Measurements from ENCODE around the gene SLC46A1.

The SLC46A1 gene

DNA sequence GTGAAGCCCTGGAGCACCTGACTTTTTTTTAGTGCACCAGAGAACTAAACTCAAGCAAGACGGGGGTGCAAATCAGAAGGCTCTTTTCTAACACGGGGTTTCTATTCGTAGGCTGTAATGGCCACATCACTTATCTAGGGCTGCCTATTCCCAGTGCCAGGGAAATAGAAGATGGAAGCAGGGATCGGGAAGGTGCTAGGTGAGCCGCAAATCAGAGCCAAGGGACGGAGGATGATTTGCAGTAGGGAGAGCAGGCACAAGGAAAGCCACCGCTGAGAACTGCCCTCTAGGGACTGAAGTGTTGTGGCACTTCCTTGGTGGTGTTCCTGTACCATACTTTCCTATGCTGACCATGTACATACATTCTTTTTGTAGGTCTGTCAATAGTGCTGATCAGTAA, 7.8 kb upstream of the SLC46A1 start:
- no peak overlapping the region for H3K9ac ChIP-seq (ENCODE audit: low read depth, low read length)
- peaks cover 11% of the 10 kb centered on the region for H3K4me1 ChIP-seq (ENCODE audit: insufficient read depth, low read length)
- H3K36me3 ChIP-seq (ENCODE audit: insufficient read depth, low read length): no peaks in the 10 kb centered on the region
- H3K9me3 ChIP-seq (ENCODE audit: control insufficient read depth, insufficient read depth, low read length): no peaks in the 10 kb centered on the region

DNA sequence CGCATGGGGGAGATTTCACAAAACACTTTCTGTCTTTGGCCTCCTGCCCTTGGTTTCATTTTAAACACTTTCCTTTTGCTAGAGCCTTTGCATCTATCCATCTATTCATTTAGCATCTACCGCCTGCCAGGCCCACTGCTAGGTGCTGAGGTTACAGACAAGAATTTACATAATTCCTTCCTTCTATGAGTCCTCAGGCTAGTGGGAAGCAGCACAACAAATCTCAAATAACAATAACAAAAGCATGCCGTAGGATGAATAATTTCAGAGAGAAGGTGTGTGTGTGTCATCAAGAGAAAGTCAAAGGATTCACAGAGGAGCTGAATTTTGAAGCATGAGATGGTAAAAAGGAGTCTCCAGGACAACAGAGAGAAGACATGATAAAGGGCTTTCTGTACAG, 6.1 kb upstream of the SLC46A1 start:
- Histone ChIP-seq H3K9ac (ENCODE audit: low read depth, low read length) (no peak overlapping the region), H3K9me3 (ENCODE audit: control insufficient read depth, insufficient read depth, low read length) (no peaks in the 10 kb centered on the region), H3K36me3 (ENCODE audit: insufficient read depth, low read length) (no peaks in the 10 kb centered on the region)

DNA sequence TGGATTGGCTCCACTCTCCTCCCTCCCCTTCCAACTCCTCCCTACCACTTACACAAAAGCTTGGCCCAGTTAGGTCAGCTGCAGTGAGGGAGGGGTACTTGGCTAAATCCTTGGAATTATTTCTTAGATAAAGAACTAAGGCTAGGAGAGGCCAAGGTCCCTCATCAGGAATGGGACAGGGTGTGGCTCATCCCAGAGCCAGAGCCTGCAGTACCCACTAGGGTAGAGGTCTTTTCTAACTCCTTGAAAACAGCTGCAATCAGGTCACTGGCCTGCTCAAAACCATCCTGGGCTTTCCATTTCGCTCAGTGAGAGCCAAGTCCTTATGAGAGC, 1.9 kb upstream of the SLC46A1 start:
- H3K9ac ChIP-seq (ENCODE audit: low read depth, low read length): peak overlapping the region; percentile 9; the same call in 1 of the 2 replicates
- peaks cover 45% of the 10 kb centered on the region for H3K4me1 ChIP-seq (ENCODE audit: insufficient read depth, low read length)
- no peaks in the 10 kb centered on the region for H3K9me3 ChIP-seq (ENCODE audit: control insufficient read depth, insufficient read depth, low read length)
- H3K36me3 ChIP-seq (ENCODE audit: insufficient read depth, low read length): no peaks in the 10 kb centered on the region

More for the DNA sequence above, 6.1 kb upstream of the SLC46A1 start:
- H3K4me1 ChIP-seq (ENCODE audit: insufficient read depth, low read length): peaks cover 26% of the 10 kb centered on the region

DNA sequence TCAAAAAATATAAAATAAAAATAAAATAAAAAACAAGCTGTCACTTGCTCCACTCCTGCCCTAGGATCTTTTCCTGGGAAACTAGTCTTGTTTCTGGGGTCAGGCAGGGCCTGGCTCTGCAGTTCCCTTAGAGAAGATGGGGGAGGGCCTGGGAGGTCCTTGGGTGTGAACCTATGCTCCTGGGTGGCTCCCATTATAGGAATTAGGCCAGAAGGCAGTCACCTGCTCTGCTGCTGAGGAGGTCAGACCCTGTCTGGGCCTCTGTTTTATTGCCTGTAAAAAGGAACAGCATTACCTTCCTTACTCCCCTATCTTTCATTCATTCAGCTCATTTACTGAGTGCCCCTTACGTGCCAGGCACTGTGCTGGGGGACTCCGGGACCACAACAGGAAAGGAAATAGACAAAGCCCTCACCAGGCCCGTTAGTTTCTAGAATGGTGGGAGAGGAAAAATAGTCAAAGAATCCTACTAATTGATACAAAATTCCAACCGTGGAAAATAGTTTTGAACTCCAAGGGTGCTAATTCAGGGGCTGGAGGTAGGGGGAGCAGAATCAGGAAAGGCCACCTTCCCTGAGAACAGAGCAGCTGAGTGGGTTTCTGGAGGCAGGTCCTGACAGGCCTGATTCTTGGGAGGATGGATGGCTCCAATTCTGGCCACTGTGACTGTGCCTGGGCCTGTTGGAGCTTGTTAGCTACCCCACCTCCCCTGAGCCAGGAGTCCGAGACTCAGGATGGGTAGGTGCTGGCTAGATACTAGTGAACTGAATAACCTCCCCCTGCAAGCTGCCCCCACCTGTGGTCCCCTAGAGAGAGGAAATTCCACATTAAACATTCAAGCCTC, 1.3 kb upstream of the SLC46A1 start:
- no peaks in the 10 kb centered on the region for H3K36me3 ChIP-seq (ENCODE audit: insufficient read depth, low read length)
- no peaks in the 10 kb centered on the region for H3K9me3 ChIP-seq (ENCODE audit: control insufficient read depth, insufficient read depth, low read length)
- H3K4me1 ChIP-seq (ENCODE audit: insufficient read depth, low read length): peaks cover 47% of the 10 kb centered on the region
- H3K9ac ChIP-seq (ENCODE audit: low read depth, low read length): peak overlapping the region; percentile 9; the same call in 1 of the 2 replicates

DNA sequence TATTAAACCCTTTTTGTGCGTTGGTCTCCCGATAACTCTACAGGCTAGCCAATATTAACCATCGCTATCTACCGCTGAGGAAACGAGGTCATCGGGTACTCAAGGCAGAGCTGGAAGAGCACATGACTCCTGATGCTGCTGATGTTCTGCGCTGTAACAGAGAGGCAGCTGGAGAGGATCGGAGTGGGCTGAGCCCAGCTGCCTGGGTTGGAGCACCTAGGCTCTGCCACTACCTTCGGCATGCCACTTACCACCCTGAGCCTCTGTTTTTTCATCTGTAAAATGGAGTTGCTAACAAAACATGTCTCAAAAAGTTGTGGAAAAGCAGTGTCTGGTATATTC, 432 bp upstream of the SLC46A1 start:
- Histone ChIP-seq H3K4me1 (ENCODE audit: insufficient read depth, low read length) (peaks cover 52% of the 10 kb centered on the region), H3K9me3 (ENCODE audit: control insufficient read depth, insufficient read depth, low read length) (no peaks in the 10 kb centered on the region), H3K9ac (ENCODE audit: low read depth, low read length) (peak overlapping the region; percentile 69; the same call in 1 of the 2 replicates), H3K36me3 (ENCODE audit: insufficient read depth, low read length) (no peaks in the 10 kb centered on the region)

DNA sequence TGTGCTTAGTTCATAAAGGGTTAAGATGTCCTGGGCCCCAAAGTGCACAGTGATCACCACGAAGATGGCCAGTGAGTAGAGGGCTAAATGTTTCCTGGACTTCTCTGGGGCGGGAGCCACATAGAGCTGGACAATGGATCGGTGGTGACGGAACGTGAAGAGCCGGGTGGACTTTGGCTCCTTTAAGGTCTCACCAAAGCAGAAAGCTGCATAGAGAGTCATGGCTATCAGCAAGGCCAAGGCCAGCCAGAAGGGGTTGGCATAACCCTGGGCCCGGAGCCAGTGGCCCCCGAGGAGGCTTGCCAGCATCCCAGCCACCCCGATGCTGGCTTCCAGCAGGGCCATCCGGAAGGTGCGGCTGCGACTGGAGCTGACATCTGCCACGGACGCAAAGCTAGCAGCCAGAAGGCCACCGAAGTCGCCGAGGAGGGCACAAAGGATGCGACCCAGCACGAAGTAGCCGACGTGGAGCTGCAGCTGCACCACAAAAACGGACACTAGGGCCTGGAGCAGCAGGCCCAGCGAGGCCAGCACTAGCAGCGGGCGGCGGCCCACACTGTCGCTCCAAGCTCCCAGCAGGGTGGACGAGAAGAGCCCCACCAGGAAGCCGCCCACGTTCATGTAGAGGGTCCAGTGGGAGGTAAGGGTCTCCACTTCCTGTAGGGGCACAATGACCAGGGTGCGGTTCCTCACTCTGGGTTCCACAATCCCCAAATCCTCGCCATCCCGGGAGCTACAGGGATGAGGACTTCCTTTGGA, 1.0 kb downstream of the SLC46A1 start:
- Histone ChIP-seq H3K9ac (ENCODE audit: low read depth, low read length) (peak overlapping the region; percentile 69), H3K36me3 (ENCODE audit: insufficient read depth, low read length) (no peaks in the 10 kb centered on the region), H3K4me1 (ENCODE audit: insufficient read depth, low read length) (peaks cover 52% of the 10 kb centered on the region), H3K9me3 (ENCODE audit: control insufficient read depth, insufficient read depth, low read length) (no peaks in the 10 kb centered on the region)

DNA sequence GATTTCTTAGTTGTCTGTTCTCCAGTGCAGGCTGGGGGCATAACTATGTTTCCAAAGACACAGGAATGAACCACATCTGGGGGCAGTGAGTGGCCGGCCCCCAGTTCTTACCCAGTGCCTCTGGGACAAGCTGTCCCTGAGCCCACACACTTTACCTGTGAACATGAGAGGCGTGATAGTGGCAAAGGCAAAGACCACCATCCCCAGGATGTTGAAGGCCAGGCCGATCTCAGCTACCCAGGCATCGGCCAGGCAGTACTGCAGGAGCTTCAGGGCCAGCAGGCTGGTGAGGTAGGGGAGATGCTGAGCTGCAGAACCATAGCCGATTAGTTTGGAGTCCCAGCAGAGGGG, 1.6 kb downstream of the SLC46A1 start:
- H3K4me1 ChIP-seq (ENCODE audit: insufficient read depth, low read length): peaks cover 51% of the 10 kb centered on the region
- no peaks in the 10 kb centered on the region for H3K36me3 ChIP-seq (ENCODE audit: insufficient read depth, low read length)
- no peak overlapping the region for H3K9ac ChIP-seq (ENCODE audit: low read depth, low read length)

DNA sequence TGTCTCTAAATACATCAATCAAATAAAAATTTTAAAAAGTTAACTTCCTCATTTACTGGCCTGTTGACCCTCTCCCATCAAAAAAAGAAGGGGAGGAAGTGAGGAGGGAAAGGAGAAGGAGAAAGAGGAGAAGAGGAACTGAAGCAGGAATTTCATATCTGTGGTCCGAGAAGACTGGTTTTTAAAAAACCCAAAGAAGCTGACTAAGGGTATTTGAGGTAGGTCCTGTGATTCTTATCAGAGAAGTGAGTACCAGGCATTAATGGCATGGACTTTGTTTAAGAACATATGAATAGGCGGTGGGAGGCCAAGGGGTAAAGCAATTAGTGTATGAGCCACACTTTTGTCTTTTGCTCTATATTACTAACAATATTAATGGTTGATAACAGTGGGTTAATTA, 2.0 kb downstream of the SLC46A1 start:
- H3K4me1 ChIP-seq (ENCODE audit: insufficient read depth, low read length): peaks cover 49% of the 10 kb centered on the region
- H3K9me3 ChIP-seq (ENCODE audit: control insufficient read depth, insufficient read depth, low read length): no peaks in the 10 kb centered on the region
- no peaks in the 10 kb centered on the region for H3K36me3 ChIP-seq (ENCODE audit: insufficient read depth, low read length)
- H3K9ac ChIP-seq (ENCODE audit: low read depth, low read length): no peak overlapping the region

More for the DNA sequence above, 1.6 kb downstream of the SLC46A1 start:
- no peaks in the 10 kb centered on the region for H3K9me3 ChIP-seq (ENCODE audit: control insufficient read depth, insufficient read depth, low read length)

DNA sequence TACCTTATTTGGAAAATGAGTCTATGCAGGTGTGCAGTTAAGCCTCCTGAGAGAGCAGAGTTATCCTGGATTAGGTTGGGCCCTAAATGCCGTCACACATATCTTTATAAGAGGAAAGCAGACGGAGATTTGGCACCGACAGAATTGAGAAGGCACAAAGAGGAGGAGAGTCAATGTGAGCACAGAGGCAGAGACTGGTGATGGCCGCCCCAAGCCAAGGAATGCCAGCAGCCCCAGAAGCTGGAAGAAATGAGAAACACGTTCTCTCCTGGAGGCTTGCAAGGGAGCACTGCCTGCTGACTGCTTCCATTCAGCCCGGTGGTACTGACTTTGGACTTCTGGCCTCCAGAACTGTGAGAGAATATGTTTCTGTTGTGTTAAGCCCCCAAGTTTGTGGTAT, 3.2 kb downstream of the SLC46A1 start:
- Histone ChIP-seq H3K4me1 (ENCODE audit: insufficient read depth, low read length) (peaks cover 38% of the 10 kb centered on the region), H3K9ac (ENCODE audit: low read depth, low read length) (no peak overlapping the region), H3K9me3 (ENCODE audit: control insufficient read depth, insufficient read depth, low read length) (no peaks in the 10 kb centered on the region), H3K36me3 (ENCODE audit: insufficient read depth, low read length) (no peaks in the 10 kb centered on the region)

DNA sequence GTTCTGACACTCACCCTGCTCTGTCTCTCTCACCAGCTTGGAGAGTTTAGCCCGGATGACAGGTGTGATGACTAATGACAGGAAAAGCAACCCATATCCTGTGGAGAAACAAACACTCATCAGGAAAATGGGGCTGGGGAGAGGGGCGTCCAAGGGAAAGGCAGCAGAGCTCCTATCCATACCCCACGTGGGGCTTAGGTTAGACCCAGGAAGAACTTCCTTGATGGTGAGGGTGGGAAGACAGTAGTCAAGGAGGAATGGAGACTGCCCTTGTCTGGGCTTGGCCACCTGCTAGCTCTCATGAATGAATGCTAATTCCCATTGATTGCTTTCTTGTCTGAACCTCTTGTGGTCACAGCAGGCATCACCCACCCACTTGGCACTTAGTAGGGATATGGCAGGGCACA, 3.8 kb downstream of the SLC46A1 start:
- Histone ChIP-seq H3K9ac (ENCODE audit: low read depth, low read length) (no peak overlapping the region), H3K36me3 (ENCODE audit: insufficient read depth, low read length) (no peaks in the 10 kb centered on the region), H3K9me3 (ENCODE audit: control insufficient read depth, insufficient read depth, low read length) (no peaks in the 10 kb centered on the region), H3K4me1 (ENCODE audit: insufficient read depth, low read length) (peaks cover 34% of the 10 kb centered on the region)

DNA sequence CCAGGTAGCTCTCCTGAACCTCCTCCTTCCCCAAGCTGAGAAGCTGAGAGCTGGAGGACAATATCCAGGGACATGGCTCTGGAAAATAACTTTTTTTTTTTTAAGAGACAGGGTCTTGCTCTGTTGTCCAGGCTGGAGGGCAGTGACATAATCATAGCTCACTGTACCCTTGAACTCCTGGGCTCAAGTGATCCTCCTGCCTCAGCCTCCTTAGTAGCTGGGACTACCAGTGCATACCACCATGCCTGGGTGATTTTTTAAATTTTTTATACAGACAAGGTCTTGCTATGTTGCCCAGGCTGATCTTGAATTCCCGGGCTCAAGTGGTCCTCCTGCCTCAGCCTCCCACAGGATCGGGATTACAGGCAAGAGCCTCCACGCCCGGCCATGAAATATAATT, 6.2 kb downstream of the SLC46A1 start:
- H3K36me3 ChIP-seq (ENCODE audit: insufficient read depth, low read length): no peaks in the 10 kb centered on the region
- no peaks in the 10 kb centered on the region for H3K9me3 ChIP-seq (ENCODE audit: control insufficient read depth, insufficient read depth, low read length)
- H3K4me1 ChIP-seq (ENCODE audit: insufficient read depth, low read length): peaks cover 22% of the 10 kb centered on the region
- no peak overlapping the region for H3K9ac ChIP-seq (ENCODE audit: low read depth, low read length)

DNA sequence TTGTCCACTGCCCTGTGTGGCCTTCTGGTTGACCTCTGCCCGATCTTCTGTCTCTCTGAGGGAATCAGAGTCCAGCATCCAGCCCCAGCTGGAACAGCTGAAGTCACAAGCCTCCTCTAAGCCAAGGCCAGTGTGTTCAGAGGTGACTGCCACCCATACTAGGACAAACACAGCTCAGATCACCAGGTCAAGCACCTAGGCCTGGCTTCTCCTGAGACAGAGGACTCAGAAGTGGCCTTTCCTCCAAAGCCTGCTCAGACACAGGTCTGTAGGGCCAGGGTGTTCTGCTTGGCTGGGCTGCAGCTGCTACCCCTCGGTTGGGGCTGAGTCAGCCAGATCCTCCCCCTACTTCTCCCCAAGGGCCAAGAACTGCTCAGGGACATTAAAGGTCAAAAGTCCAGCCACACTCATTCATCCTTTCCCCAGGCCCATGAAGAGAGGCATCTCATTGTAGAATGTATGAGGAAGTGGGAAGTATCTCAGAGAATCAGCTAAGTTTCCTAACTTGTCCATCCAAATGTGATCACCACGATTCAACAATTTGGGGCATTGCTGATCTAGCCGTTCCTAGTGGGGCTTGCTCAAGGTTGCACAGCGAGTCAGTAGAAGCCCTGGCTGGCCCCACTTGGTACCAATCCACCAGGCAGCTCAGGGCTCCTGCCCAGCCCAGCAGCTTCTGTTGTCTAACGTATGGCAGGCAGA, 7.6 kb downstream of the SLC46A1 start:
- Histone ChIP-seq H3K4me1 (ENCODE audit: insufficient read depth, low read length) (peaks cover 22% of the 10 kb centered on the region), H3K36me3 (ENCODE audit: insufficient read depth, low read length) (no peaks in the 10 kb centered on the region), H3K9me3 (ENCODE audit: control insufficient read depth, insufficient read depth, low read length) (no peaks in the 10 kb centered on the region), H3K9ac (ENCODE audit: low read depth, low read length) (no peak overlapping the region)

DNA sequence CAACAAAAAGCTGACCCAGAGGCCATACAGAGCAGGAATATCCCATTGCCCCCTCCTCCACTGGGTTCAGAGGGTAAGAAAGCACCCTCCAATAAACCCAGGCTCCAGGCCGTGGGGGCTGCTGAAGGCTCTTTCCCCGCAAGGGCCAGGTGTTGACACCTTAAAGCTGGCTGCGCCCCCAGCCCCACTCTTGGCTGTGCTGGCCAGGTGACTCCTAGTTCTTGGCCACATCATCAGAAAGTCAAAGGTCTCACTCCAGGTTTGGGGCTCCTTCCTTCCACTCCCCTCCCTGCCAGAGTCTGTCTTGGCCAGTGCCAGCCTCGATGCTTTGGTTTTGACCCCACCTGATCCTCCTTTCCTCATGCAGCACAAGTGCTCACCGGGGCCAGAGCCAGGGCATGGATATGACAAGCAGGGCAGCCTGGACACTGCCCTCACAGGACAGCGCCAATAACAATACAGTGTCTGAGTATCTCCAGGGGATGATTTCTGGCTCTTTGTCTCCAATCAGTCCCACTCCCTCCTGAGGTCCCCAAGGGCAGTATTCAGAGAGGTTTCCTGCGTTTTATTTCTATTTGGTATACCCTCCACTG, 8.2 kb downstream of the SLC46A1 start:
- Histone ChIP-seq H3K9me3 (ENCODE audit: control insufficient read depth, insufficient read depth, low read length) (no peaks in the 10 kb centered on the region), H3K4me1 (ENCODE audit: insufficient read depth, low read length) (peaks cover 16% of the 10 kb centered on the region), H3K9ac (ENCODE audit: low read depth, low read length) (no peak overlapping the region), H3K36me3 (ENCODE audit: insufficient read depth, low read length) (no peaks in the 10 kb centered on the region)

DNA sequence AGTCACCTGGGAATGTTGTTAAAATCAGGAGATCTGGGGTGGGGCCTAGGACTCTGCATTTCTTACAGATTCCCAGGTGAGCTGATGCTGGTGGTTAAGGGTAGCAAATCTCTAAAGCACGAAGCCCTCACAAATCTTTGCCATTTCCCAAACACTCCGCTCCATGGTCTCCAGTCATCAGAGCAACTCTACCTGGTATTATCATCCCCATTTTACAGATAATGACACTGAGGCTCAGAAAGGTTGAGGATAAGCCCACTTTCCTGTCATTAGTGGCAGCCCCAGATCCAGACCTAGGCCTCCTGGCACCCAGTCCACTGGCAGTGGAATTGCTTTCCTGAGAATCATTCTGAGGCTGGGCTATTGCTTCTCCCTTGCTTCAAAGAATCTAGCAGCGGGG, 8.7 kb downstream of the SLC46A1 start:
- peaks cover 11% of the 10 kb centered on the region for H3K4me1 ChIP-seq (ENCODE audit: insufficient read depth, low read length)
- H3K36me3 ChIP-seq (ENCODE audit: insufficient read depth, low read length): no peaks in the 10 kb centered on the region
- H3K9ac ChIP-seq (ENCODE audit: low read depth, low read length): no peak overlapping the region
- no peaks in the 10 kb centered on the region for H3K9me3 ChIP-seq (ENCODE audit: control insufficient read depth, insufficient read depth, low read length)

All from ES-I3 (cell line).